Measurements from ENCODE around the gene SEC24C.

The SEC24C gene

DNA sequence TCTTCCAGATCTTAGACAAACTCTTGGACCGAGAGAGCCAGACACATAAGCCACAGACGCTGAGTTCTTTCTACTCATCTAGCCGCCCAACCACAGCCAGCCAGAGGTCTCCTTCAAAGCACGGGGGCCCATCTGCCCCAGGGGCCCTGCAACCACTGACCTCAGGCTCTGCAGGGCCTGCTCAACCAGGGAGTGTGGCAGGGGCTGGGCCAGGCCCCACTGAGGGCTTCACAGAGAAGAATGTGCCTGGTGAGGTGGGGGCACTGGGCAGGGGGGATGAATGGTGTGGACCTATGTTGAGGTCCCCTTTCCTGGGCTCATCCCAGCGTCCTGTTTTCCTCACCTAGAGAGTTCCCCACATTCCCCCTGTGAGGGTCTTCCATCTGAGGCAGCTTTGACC, 52.6 kb downstream of the SEC24C start:
- DNase-seq = peak; percentile 17

DNA sequence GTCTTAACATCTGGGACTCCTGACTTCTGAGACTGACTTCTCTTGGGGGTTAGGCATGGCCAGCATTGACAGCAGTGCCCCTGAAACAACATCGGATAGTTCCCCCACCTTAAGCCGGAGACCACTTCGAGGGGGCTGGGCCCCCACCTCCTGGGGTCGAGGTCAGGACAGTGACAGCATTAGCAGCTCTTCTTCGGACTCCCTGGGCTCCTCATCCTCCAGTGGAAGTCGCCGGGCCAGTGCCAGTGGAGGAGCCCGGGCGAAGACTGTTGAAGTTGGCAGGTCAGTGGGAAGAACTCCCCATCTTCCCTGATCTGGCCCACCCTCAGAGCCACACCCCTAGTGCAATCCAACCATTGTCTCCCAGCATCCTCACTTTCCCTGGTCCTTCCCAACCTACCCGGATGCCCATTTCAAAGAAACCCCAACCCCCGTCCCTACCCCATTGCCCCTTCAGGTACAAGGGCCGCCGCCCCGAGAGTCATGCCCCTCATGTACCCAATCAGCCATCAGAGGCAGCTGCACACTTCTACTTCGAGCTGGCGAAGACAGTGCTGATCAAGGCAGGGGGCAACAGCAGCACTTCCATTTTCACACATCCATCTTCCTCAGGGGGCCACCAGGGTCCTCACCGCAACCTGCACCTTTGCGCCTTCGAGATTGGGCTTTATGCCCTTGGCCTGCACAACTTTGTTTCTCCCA, 53.3 kb downstream of the SEC24C start:
- DNase-seq = peak; percentile 15

DNA sequence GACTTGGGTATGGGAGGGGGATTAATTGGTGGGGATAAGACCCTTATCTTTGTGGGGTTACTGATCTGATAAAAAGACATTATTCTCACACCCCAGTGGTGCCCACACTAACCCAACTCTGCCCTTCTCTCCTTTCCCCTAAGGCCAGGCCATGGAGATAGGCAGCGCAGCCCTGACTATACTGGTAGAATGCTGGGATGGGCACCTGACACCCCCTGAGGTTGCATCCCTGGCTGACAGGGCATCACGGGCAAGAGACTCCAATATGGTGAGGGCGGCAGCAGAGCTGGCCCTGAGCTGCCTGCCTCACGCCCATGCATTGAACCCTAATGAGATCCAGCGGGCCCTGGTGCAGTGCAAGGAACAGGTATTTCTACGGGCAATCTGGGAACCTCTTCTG, 53.9 kb downstream of the SEC24C start:
- peak; percentile 16 for DNase-seq

DNA sequence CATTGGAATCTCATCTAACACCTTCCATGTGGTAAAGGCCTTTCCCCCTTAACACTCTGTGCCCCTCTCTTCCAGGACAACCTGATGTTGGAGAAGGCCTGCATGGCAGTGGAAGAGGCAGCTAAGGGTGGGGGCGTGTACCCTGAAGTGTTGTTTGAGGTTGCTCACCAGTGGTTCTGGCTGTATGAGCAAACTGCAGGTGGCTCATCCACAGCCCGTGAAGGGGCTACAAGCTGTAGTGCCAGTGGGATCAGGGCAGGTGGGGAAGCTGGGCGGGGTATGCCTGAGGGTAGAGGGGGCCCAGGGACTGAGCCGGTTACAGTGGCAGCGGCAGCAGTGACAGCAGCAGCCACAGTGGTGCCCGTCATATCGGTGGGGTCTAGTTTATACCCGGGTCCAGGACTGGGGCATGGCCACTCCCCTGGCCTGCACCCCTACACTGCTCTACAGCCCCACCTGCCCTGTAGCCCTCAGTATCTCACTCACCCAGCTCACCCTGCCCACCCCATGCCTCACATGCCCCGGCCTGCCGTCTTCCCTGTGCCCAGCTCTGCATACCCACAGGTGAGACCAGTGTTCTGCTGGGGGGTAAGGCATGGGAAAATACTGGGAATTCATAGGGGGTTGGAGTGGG, 54.9 kb downstream of the SEC24C start:
- DNase-seq = peak; percentile 20

DNA sequence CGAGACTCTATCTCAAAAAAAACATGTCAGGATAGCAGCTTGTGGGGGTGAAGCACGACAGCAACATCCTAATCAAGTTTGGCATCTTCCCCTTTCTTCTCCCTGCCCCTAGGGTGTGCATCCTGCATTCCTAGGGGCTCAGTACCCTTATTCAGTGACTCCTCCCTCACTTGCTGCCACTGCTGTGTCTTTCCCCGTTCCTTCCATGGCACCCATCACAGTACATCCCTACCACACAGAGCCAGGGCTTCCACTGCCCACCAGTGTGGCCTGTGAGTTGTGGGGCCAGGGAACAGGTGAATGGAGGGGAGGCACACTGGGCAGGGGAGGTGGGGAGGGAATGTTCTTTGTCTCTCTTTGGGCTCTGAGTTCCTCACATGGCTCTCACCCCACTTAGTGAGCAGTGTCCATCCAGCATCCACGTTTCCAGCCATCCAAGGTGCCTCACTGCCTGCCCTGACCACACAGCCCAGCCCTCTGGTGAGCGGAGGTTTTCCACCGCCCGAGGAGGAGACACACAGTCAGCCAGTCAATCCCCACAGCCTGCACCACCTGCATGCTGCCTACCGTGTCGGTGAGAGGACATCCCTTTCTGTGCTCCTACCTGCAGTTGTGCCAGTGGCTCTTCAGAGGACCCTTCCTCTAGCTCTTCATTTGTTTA, 55.9 kb downstream of the SEC24C start:
- DNase-seq = peak; percentile 19

DNA sequence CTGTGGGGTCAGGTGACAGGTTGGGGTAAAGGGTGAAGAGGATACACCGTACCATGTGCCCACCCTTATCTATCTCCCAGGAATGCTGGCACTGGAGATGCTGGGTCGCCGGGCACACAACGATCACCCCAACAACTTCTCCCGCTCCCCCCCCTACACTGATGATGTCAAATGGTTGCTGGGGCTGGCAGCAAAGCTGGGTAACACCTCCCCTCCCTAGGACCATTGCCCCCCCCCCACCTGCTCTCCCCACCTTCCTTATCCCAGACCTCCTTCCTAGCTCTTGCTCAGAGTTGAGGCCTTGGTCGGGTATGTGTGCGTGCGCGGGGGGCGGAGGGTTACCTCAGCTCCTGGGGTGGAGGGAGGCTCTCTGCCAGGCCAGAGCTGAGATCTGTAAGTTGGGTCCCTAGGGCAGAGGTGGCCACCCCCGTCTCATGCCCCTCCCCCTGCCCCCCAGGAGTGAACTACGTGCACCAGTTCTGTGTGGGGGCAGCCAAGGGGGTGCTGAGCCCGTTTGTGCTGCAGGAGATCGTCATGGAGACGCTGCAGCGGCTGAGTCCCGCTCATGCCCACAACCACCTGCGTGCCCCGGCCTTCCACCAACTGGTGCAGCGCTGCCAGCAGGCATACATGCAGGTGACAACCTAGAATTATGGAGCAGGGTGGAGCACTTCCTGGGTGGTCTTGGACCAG, 56.5 kb downstream of the SEC24C start:
- peak; percentile 34 for DNase-seq

DNA sequence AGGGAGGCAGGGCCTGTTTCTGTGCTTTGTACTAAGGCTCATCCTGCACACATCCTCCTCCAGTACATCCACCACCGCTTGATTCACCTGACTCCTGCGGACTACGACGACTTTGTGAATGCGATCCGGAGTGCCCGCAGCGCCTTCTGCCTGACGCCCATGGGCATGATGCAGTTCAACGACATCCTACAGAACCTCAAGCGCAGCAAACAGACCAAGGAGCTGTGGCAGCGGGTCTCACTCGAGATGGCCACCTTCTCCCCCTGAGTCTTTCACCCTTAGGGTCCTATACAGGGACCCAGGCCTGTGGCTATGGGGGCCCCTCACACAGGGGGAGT, 57.0 kb downstream of the SEC24C start:
- no peak for DNase-seq

DNA sequence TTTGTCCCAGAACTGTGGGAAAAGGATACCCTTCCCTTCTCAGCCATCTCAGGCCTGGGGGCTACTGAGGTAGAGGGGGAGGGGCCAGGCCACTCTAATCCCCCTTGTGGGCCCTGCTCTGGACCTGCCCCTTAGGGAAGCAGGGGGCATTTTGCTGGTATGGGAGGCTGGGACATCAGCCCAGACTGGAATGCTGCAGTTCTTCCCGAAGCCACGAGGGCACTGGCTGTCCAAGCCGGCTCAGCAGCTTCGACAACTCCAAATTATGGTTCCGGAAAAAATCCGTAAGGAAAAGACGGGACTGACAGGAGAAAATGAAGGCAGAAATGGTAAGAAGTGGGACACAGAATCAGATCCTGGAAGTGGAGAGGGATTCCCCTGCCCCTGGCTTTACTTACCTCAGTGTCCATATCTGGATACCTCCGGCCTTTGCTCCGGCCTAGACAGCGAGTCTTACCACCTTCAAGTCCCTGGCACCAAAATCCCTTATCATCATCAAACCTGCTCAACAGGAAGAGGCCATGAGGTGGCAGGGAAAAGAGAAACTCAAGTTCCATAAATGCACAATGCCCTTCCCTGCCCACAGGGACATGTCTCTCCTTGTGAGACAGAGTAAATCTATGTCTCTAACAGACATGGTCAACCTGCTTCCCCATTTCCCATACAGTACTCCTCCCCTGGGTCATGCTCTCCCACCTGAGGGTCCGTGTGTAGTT, 58.3 kb downstream of the SEC24C start:
- DNase-seq = peak; percentile 11

DNA sequence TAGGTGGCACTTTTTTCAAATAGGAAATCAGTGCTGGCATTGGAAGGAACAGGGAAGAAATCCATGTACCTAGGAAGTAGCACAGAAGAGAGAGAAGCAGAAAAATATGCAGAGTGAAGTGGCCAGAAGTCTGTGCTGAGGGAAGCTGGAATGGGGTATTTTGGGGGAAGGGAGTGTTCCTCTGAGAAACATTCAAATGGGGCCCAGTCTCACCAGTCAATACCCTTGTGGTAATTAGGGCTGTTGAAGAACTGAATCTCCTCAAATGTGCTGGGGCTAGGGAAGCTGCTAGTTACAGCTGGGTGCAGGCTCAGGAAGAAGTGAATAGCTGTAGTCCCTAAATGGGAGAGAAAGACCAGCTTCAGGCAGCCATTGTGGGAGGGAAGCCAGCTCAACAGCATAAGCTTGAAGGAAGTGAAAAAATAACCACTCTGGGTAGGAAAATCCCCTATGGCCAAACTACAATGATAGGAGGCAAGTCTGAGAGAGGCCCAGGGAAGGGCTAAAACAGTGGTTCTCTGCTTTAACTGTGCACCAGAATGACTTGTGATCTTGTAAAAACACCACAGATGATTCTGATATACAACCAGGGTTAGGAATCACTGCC, 59.6 kb downstream of the SEC24C start:
- peak; percentile 23 for DNase-seq

DNA sequence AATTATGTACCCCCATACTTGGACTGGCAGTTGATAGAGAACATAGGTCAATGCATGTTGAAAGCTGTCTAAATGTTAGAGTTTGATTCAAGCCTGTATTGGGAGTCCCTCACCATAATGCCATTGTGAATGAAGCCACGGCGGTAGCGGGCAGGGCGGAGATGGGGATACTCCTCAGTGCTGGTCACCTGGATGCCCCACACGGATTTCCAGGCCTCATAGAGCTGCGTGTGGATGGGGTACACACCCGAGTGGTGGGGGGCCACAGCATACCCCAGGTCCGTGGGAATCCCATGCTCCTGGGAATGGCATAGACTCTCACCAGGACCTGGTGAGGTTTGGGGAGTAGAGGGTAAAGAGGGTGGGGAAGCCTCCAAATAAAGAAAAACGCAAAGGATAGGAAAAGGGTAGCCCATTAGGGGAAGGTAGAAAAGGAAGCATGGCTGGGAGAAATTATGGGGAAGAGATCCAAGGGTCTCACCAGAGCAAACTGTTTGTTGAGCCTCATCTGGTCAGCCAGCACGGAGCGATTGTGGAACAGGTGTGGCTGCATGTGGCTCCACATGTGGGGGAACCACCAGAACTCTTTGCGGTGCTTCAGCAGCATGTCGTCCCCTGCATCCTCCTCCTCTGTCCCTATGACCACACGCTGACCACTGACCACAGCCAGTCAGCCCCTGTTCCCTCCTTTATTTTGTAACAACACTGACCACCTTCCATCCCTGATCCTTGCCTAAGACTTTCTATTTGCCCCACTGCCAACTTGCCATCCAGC, 62.2 kb downstream of the SEC24C start:
- DNase-seq = peak; percentile 8

DNA sequence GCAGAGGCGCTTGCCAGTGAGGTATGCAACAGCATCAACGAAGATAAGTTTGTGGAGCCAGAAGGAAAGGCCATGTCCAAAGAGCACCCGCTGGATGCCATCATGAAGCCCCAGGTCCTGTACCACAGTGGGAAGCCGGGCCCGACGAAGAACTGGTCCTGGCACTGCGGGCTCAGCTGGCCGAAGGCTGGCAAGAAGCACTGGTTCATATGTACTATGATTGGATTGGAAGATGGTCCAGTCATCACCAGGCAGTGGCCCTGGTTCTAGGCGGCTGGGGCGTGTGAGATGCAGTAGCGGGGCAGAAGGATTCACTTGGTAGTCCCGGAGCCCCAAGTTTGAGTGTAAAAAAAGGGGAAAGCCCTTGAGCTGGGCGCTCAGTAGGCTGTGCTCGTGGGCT, 63.3 kb downstream of the SEC24C start:
- DNase-seq = peak; percentile 19

DNA sequence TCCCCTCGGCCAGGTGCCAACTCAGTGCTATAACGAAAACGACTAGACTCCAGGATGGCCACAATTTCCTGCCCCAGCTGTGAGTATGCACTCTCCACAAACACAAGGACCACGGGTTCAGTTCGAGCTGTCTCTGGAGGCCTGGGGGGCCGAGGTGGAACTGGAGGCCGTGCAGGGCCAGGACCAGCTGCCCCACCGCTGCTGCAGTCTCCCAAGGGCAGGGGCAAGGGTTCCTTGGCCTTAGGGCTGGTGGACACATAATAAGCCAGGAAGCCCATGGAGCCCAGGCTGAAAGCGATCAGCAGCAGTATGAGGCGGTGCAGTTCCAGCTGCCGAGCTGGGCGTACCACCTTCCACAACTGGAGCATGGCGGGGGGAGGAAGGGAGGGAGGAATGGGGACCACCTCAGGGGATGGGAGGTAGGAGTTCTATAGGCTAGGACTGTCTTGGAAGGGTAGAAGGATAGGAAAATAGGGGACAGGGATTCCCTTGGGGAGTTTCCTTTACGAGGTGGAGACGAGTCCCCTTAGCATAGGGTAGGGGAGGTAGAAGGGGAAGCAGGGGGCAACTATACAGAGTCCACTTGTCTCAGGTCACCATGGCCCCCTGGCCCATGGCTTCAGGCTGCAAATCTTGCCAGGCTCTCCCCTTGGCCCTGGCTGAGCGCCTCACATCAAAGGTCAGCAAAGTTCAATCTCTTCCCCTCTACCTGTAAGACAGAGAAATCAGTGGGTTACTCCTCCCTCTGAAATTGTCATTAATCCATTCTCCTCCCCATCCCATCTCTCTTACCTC, 64.0 kb downstream of the SEC24C start:
- DNase-seq = peak; percentile 16

DNA sequence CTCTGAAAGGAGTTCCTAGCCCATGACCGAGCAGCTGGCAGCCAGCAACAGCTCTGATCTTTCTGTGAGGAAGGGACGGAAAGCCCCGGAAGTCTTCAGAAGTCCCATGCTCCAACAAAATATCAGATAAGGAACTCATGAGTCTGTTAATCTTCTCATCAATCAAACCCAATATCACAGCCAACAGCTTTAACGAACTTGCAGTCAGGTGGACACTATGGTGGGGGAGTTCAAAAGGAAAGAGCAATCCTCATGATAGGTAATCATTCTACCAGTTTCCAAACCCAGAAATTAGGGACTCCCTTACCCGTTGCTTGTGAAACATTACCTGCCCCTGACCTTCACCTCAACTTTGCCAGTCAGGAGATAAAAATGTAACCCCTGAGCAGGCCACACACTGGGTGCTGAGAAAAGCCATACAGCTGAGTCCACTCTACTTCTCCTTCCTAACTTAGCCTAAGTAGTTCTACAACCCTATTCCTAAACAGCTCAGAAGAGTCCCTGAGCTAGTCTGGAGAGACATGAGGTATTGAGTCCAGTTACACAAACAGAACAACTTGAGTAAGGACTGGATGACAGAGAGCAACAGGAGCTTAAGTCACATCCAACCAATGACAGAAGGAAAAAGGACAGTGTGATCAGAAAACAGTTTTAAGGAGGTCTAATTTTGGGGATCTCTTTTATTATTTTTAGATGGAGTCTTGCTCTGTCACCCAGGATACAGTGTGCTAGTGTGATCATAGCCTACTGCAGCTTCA, 65.1 kb downstream of the SEC24C start:
- DNase-seq = no peak

DNA sequence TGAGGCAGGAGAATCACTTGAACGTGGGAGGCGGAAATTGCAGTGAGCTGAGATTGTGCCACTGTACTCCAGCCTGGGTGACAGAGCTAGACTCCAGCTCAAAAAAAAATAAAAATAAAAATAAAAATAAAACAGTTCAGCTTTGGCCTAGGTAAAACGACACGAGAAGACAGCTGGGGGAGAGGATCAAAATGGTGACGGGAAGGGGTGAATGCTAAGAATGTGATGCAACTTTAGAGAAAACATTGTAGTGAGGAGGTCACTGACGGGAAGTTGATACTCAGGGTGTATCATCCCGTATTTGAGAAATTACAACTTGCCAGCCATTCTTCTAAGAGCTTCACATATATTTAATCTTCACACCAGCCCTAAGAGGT, 66.2 kb downstream of the SEC24C start:
- DNase-seq = no peak

DNA sequence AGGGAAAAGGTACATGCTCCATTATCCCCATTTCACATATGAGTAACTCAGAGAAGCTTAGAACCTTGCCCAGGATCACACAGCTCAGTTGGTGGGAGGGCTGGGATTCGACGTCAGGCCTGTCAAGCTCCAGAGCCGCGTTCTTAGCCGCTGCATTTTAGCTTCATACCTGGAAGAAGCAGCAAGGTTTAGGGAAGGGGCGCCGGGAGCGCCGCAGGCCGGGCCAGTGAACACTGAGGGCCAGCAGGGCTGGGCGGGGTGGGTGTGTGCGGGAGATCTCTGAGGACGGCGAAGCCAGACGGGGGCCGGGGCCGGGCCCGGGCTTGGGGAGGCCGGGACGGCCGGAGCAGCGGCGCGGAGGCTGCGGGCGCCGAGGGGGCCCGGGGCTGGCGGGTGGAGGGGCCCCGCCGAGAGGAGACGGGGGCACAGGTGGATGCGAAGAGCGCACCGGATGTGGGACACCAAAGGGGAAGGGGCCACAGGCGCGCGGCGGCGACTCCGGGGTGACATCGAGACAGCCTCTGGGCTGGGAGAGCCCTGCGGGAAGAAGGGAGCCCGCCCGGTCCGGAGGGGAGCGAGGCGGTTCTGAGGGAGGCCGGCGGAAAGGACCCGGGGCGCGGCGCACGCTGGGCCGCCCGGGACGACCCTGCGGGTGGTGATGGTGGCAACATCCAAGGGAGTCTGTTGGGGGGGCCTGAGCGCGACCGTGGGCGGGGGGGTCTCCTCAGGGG, 66.7 kb downstream of the SEC24C start:
- DNase-seq = peak; percentile 46

DNA sequence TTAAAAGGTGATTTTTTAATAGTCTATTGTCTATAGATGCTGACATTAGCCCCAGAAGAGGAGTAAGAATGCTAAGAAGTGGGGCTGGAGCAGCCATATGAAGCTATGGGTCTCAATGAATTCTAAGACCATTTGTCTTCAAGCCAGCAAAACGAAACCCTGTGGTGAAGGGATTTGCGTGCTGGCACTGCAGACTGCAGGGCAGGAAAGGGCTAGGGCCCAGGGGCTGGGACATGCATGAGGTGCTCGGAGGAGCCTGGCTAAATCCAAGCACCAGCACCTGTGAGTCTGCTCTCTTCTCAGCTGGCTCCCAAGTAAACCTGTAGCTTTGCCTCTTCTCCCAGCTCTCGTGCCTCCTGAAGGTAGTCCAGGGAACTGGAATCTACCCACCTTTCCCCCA, 68.5 kb downstream of the SEC24C start:
- no peak for DNase-seq

DNA sequence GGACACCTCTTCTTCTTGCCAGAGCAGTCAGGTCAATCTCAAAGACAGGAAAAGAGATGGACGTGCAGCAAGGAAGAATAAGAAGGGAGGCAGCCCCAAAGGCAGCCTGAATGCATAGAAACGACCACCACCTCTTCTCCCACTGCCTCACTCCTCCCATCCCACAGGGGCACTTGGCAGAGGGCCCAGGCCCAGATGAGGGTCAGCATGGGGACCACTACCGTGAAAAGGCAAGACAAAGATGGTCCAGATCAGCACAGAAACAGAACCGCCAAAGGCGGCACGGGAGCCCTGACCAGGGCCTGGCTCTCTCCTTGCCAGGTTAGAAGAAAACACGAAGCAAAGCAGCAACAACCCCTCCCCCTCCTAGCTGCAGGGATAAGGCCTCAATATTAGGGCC, 69.2 kb downstream of the SEC24C start:
- no peak for DNase-seq

DNA sequence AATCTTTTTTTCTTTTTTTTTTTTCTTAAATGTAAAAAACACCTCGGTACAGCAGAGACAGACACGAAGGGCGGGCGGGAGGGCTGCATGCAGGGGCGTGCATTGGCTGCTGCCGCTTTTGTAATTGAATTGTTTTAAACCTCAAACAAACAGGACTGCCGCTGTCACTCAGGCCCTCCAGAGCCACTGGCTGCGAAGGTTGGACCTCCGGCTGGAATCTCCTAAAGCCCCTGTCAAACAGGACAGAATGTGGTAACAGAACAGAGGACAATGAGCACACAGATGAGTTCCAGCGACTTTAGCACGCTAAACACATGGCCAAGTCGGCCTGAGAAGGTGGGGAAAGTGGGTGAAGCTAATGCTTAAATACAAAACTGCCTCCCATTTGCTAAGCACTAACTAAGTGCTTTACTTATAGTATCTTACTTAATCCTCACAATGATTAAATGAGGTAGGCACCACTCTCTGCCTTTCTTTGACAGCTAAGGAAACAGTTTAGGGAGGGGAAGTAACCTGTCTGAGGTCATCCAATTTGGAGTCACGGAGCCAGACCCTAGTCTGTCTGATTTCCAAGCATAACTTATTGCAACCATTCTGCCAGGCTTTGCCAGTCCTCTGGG, 70.2 kb downstream of the SEC24C start:
- no peak for DNase-seq
